Smooth muscle cell (in vitro differentiated cells): ENCODE measurements around the gene RFPL1. TPM values are rescaled to one million over a fixed set of nuclear protein-coding genes. Genes with fewer than 3 reads are reported as not detected.
A peak's percentile ranks its signal among the peaks of the same experiment; 100 is the strongest.

Experiments
- DNase-seq: peaks from one replicate; lab custom pipeline; 2025; ENCODE audit not compliant: unreplicated experiment; lab: John Stamatoyannopoulos, UW
- H2AFZ ChIP-seq: fragments of 200-600 bp; sonication (generic); 2 replicates; pipeline ENCODE4 v1.6.0; 2016; ENCODE audit warnings: antibody characterized with exemption, low read depth, mild to moderate bottlenecking
- H3F3A ChIP-seq: fragments of 200-600 bp; sonication (generic); 2 replicates; pipeline ENCODE4 v1.6.0; 2017; ENCODE audit warnings: antibody characterized with exemption, low read depth
- H3K27ac ChIP-seq: fragments of 200-600 bp; sonication (generic); 2 replicates; pipeline ENCODE4 v1.5.1; 2016; ENCODE audit warnings: low read depth, mild to moderate bottlenecking
- H3K27me3 ChIP-seq: fragments of 200-600 bp; sonication (generic); 2 replicates; pipeline ENCODE4 v1.6.1; 2016; ENCODE audit warnings: low read depth, mild to moderate bottlenecking
- H3K36me3 ChIP-seq: fragments of 200-600 bp; sonication (generic); 2 replicates; pipeline ENCODE4 v1.5.1; 2016; ENCODE audit warnings: low read depth
- H3K4me1 ChIP-seq: fragments of 200-600 bp; sonication (generic); 2 replicates; pipeline ENCODE4 v1.5.1; 2016; ENCODE audit warnings: low read depth
- H3K4me2 ChIP-seq: fragments of 200-600 bp; sonication (generic); 2 replicates; pipeline ENCODE4 v1.6.0; 2016; ENCODE audit warnings: mild to moderate bottlenecking
- H3K4me3 ChIP-seq: fragments of 200-600 bp; sonication (generic); 2 replicates; pipeline ENCODE4 v1.5.1; 2016; ENCODE audit warnings: mild to moderate bottlenecking
- H3K79me2 ChIP-seq: fragments of 200-600 bp; sonication (generic); 2 replicates; pipeline ENCODE4 v1.6.0; 2016; ENCODE audit warnings: low read depth, mild to moderate bottlenecking
- H3K9ac ChIP-seq: fragments of 200-600 bp; sonication (generic); 2 replicates; pipeline ENCODE4 v1.6.0; 2016; ENCODE audit warnings: low read depth
- H3K9me3 ChIP-seq: fragments of 200-600 bp; sonication (generic); replicated peaks from 2 replicates; pipeline ENCODE4 v1.5.1; 2016; ENCODE audit warnings: low read depth
- H4K20me1 ChIP-seq: fragments of 200-600 bp; sonication (generic); 2 replicates; pipeline ENCODE4 v1.6.0; 2016; ENCODE audit warnings: low read depth
- WGBS: methylation state at CpG from one replicate; pipeline ENCODE4 v1.1.7; 2016; ENCODE audit warnings: low lambda C conversion rate; 5-methylcytosine and 5-hydroxymethylcytosine counted together
- polyA plus RNA-seq: library from polyadenylated mRNA; unstranded; fragments of >200 nt; fragmentation: Nextera tagmentation; extraction: Ambion mirVana; gene quantifications from 2 replicates; pipeline ENCODE4 v1.2.1, GENCODE V29; 2016
- total RNA-seq: library from RNA; depleted of rRNA; stranded (reverse); fragments of >200 nt; gene quantifications from 2 replicates; pipeline ENCODE4 v1.2.3, GENCODE V29; 2014
- TF ChIP-seq, protein P1 (sequence below): fragments of 200-600 bp; sonication (generic); IDR thresholded peaks from 2 replicates; pipeline ENCODE4 v1.5.1; 2017; ENCODE audit warnings: borderline replicate concordance, mild to moderate bottlenecking, antibody characterized with exemption; ENCODE audit not compliant: insufficient read depth, poor library complexity, severe bottlenecking

RFPL1 gene
- total and polyA plus RNA-seq, 2 experiments from 2014 or later: 0.16 TPM; not detected in 1

DNA sequence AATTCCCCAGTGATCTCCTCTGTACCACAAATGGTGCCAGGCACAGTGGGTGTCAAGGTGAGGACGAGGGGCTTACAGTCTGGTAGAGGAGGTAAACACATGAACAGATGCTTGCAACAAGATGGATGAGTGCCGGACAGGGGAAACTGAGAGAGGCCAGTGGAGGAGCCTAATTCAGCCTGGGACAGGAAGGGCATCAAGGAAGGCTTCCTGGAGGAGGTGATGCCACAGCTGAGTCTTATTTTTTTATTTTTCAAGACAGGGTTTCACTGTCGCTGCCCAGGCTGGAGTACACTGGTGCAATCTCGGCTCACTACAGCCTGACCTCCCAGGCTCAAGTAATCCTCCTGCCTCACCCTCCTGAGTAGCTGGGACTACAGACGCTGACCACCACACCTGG is 22.9 kb downstream of the RFPL1 start:
- Histone ChIP-seq H3K4me1 (peaks cover 2% of the 10 kb centered on the region), H2AFZ (no peak overlapping the region), H3K9me3 (no peaks in the 10 kb centered on the region), H3K4me3 (no peak overlapping the region), H4K20me1 (no peaks in the 10 kb centered on the region), H3K27ac (no peak overlapping the region), H3K4me2 (no peak overlapping the region), H3K36me3 (no peaks in the 10 kb centered on the region), H3F3A (no peaks in the 10 kb centered on the region), H3K9ac (no peak overlapping the region), H3K27me3 (no peaks in the 10 kb centered on the region), H3K79me2 (no peaks in the 10 kb centered on the region)
- TF ChIP-seq, protein P1, sequence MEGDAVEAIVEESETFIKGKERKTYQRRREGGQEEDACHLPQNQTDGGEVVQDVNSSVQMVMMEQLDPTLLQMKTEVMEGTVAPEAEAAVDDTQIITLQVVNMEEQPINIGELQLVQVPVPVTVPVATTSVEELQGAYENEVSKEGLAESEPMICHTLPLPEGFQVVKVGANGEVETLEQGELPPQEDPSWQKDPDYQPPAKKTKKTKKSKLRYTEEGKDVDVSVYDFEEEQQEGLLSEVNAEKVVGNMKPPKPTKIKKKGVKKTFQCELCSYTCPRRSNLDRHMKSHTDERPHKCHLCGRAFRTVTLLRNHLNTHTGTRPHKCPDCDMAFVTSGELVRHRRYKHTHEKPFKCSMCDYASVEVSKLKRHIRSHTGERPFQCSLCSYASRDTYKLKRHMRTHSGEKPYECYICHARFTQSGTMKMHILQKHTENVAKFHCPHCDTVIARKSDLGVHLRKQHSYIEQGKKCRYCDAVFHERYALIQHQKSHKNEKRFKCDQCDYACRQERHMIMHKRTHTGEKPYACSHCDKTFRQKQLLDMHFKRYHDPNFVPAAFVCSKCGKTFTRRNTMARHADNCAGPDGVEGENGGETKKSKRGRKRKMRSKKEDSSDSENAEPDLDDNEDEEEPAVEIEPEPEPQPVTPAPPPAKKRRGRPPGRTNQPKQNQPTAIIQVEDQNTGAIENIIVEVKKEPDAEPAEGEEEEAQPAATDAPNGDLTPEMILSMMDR: no peak
- WGBS: 94% methylated on average over 5 of the region's 5 CpGs
- no peak for DNase-seq

DNA sequence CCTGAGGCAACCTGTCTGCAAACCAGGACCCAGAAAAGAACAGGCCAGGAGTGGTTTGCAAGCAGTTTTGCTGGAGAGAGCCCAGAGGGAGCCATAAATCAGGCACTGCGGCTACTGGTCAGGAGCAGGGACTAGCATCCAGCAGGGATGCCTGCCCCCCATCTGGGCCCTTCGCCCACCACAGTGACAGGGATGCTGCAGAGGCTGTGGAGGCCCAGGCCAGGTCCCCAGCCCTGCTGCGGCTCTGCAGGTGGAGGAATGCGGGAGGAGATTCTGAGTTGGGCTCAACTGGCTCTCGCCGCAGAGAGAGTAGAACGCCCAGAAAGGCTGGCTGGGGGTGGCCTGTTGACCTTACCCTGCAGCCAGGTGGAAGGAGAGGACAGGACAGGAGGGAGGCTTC is 25.2 kb downstream of the RFPL1 start:
- H3K4me1 ChIP-seq: no peaks in the 10 kb centered on the region
- no peaks in the 10 kb centered on the region for H3K9me3 ChIP-seq
- H3K4me3 ChIP-seq: no peak overlapping the region
- no peaks in the 10 kb centered on the region for H3F3A ChIP-seq
- WGBS: 84% methylated on average over 7 of the region's 7 CpGs
- H3K27me3 ChIP-seq: peaks cover 15% of the 10 kb centered on the region
- no peak overlapping the region for H2AFZ ChIP-seq
- no peak overlapping the region for H3K9ac ChIP-seq
- no peaks in the 10 kb centered on the region for H3K36me3 ChIP-seq
- no peak overlapping the region for H3K4me2 ChIP-seq
- H3K27ac ChIP-seq: no peak overlapping the region
- H3K79me2 ChIP-seq: no peaks in the 10 kb centered on the region
- TF ChIP-seq, protein P1: no peak
- DNase-seq: no peak
- no peaks in the 10 kb centered on the region for H4K20me1 ChIP-seq

DNA sequence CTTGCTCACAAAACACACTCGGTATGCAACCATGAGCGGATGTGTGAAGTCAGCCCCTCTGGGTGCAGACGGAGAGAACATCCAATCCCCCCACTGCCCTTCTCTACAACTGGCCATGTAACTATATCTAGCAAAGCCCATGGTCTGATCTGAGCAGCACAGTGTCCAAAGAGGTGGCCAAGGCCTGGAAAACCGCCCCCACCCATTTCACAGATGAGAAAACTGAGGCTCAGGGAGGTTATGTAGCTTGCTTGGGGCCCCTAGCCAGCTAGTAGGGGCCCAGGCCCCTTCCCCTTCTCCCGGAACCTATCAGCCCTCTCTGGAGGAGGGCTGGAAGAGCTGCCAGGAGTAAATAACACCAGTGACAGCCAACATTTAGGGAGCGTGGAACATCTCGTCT is 26.2 kb downstream of the RFPL1 start:
- Histone ChIP-seq H3K4me3 (no peak overlapping the region), H3K9me3 (no peaks in the 10 kb centered on the region), H3K79me2 (no peaks in the 10 kb centered on the region), H3K27ac (no peak overlapping the region), H2AFZ (no peak overlapping the region), H3F3A (no peaks in the 10 kb centered on the region), H3K4me2 (no peak overlapping the region), H4K20me1 (no peaks in the 10 kb centered on the region), H3K36me3 (no peaks in the 10 kb centered on the region), H3K4me1 (no peaks in the 10 kb centered on the region), H3K9ac (no peak overlapping the region), H3K27me3 (peaks cover 25% of the 10 kb centered on the region)
- 92% methylated on average over 7 of the region's 7 CpGs for WGBS
- DNase-seq: no peak
- TF ChIP-seq, protein P1: no peak

DNA sequence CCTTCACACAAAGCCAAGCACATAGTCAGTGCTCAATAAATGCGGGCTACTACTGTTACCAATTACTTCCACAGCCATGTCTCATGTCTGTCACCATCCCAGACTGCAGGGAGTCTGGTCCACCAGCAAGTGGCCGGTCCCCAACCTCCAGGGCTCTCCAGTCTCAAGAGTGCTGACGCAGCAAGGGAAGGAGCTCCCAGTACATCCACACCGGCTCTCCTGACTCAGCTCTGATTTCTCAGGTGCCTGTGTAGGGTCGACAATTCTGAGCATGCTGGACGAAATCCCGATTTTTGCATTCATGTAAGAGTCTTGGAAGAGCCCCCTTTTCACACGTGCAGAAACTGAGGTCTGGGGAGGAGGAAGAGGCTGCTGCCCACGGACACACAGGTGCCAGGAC is 31.4 kb downstream of the RFPL1 start:
- H3F3A ChIP-seq: no peaks in the 10 kb centered on the region
- H3K9ac ChIP-seq: no peak overlapping the region
- TF ChIP-seq, protein P1: no peak
- no peaks in the 10 kb centered on the region for H4K20me1 ChIP-seq
- H3K4me3 ChIP-seq: peak overlapping the region; percentile 46
- 25% methylated on average over 9 of the region's 9 CpGs for whole genome bisulfite sequencing
- H3K4me1 ChIP-seq: no peaks in the 10 kb centered on the region
- H3K9me3 ChIP-seq: no peaks in the 10 kb centered on the region
- H3K27me3 ChIP-seq: peaks cover 43% of the 10 kb centered on the region
- H3K36me3 ChIP-seq: no peaks in the 10 kb centered on the region
- H2AFZ ChIP-seq: peak overlapping the region; percentile 75
- H3K27ac ChIP-seq: no peak overlapping the region
- H3K79me2 ChIP-seq: no peaks in the 10 kb centered on the region
- H3K4me2 ChIP-seq: peak overlapping the region; percentile 88
- no peak for DNase-seq
